ENCODE results near the gene TFEC. TPM values are rescaled to one million over a fixed set of nuclear protein-coding genes. Genes with fewer than 3 reads are reported as not detected.

TFEC gene
- total and polyA plus RNA-seq, 2 of the 4 experiments (the other 2 are of a cell fraction): under 0.01 to 0.02 TPM

GRCh38 chr7:115940460-115941060 is 90.0 kb downstream of the TFEC start:
- Histone ChIP-seq H2AK9ac (replicated peaks; ENCODE audit: low read depth, low read length, poor library complexity) (no peak overlapping the region), H3K9me1 (ENCODE audit: insufficient read depth, low read length) (no peaks in the 10 kb centered on the region), H2BK5ac (ENCODE audit: low read depth, low read length, poor library complexity, severe bottlenecking) (no peak overlapping the region), H3K14ac (replicated peaks; ENCODE audit: low read depth, low read length) (no peak overlapping the region), H3K4me3 (ENCODE audit: insufficient read depth, low read depth, low read length) (no peak overlapping the region), H4K91ac (ENCODE audit: insufficient read depth, low read depth, low read length) (no peak overlapping the region), H3K9me3 (ENCODE audit: control insufficient read depth, insufficient read depth, low read length) (no peaks in the 10 kb centered on the region), H2BK120ac (ENCODE audit: low read depth, low read length) (no peak overlapping the region), H3K23ac (ENCODE audit: low read depth, low read length) (no peak overlapping the region), H3K36me3 (ENCODE audit: control insufficient read depth, insufficient read depth, low read length) (no peaks in the 10 kb centered on the region), H2BK20ac (ENCODE audit: low read depth, low read length) (no peak overlapping the region), H3K4me2 (ENCODE audit: low read depth, low read length) (no peak overlapping the region), H3K4ac (ENCODE audit: low read depth, low read length) (no peak overlapping the region), H3K18ac (ENCODE audit: low read depth, low read length) (no peak overlapping the region), H2AFZ (replicated peaks; ENCODE audit: low read length, poor library complexity) (peak overlapping the region; percentile 46), H2BK15ac (ENCODE audit: low read depth, low read length) (no peak overlapping the region), H3K27me3 (ENCODE audit: control insufficient read depth, insufficient read depth, low read length) (no peaks in the 10 kb centered on the region), H4K8ac (ENCODE audit: low read depth in 2 of 2, low read length in 2 of 2) (no peak overlapping the region), H3K4me1 (ENCODE audit: control insufficient read depth, insufficient read depth, low read length) (no peaks in the 10 kb centered on the region), H2AK5ac (ENCODE audit: low read depth, low read length) (no peak overlapping the region), H4K5ac (ENCODE audit: low read depth, low read length) (no peak overlapping the region), H3K79me1 (ENCODE audit: low read depth in 1 of 2, low read length in 2 of 2) (no peaks in the 10 kb centered on the region), H3K27ac (ENCODE audit: insufficient read depth, low read length) (no peak overlapping the region), H4K20me1 (ENCODE audit: insufficient read depth, low read length) (no peaks in the 10 kb centered on the region), H3K56ac (ENCODE audit: extremely low read depth, insufficient read depth, low read length) (no peak overlapping the region), H3K9ac (ENCODE audit: low read depth, low read length) (no peak overlapping the region)
- no CpG with 5 or more reads among the region's 3 CpGs for WGBS, 2 experiments (ENCODE audit: extremely low coverage in 2 of 2, insufficient read length in 1 of 2)
- TF ChIP-seq CTCF (conservative IDR thresholded peaks at IDR 0.05; ENCODE audit: low read depth, low read length): no peak
- TF ChIP-seq RAD21 (IDR thresholded peaks at IDR 0.05; ENCODE audit: low read length): no peak
- TF ChIP-seq NFE2L2 (IDR thresholded peaks at IDR 0.05; ENCODE audit: low read depth, low read length): no peak
- intact Hi-C loops (cut with micrococcal nuclease): no loop called here
- CTCF ChIA-PET: interaction anchor here (1.2 kb wide), 1 partner anchor 25 kb away, joined by 3 read pairs; no protein-coding TSS in a partner anchor
- dilution Hi-C loops (cut with HindIII; ENCODE audit: low sequenced_read_pairs, unreplicated experiment): no loop called here
- ATAC-seq (ENCODE audit: low read depth) (no peak), DNase-seq (no peak)
- no TSS peak for BruUV-seq (replicated peaks)
- in situ Hi-C loops (cut with MboI; ENCODE audit: low sequenced_read_pairs): no loop called here
- POLR2A ChIA-PET (ENCODE audit: unreplicated experiment): no interaction called here
